Activated CD4-positive, alpha-beta T cell treated with anti-CD3 and anti-CD28 coated beads, Interleukin-2, Interleukin-4, amounts not matched to agents 100 ng/mL and 50 ng/mL, durations not matched to agents 16 hours and 8 hours (primary cell): Measurements from ENCODE around the gene CFAP410.

Source experiments
- DNase-seq: peaks from one replicate; pipeline ENCODE4 v3.0.0-alpha.2; 2020; ENCODE audit warnings: low spot score

Gene CFAP410

DNA sequence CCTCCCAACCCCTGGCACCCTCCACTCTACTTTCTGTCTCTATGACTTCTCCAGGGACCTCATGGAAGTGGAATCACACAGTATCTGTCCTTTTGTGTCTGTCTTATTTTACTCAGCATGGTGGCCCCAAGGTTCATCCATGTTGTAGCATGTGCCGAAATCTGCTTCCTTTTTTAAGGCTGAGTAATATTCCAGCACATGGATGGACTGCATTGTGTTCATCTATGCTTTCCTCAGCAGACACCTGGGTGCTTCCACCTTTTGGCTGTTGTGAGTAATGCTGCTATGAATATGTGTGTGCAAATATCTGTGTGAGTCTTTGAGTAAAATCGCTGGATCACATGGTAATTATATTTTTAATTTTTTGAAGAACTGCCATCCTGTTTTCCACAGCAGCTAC, 40.9 kb downstream of the CFAP410 start:
- DNase-seq = peak; percentile 16

DNA sequence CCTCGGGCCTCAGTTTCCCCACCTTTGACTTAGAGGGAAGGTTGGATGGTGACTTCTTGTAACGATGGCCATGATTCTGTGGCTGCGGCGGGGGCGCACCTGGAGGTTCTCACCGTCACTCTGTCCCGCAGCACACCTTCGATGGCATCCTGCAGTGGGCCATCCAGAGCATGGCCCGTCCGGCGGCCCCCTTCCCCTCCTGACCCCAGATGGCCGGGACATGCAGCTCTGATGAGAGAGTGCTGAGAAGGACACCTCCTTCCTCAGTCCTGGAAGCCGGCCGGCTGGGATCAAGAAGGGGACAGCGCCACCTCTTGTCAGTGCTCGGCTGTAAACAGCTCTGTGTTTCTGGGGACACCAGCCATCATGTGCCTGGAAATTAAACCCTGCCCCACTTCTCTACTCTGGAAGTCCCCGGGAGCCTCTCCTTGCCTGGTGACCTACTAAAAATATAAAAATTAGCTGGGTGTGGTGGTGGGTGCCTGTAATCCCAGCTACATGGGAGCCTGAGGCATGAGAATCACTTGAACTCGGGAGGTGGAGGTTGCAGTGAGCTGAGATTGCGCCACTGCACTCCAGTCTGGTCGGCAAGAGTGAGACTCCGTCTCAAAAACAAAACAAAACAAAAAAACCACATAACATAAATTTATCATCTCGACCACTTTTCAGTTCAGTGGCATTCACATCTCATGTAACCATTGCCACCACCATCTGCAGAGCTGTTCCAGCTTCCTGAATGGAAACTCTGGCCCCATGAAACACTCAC, 41.5 kb downstream of the CFAP410 start:
- DNase-seq = peak; percentile 75

DNA sequence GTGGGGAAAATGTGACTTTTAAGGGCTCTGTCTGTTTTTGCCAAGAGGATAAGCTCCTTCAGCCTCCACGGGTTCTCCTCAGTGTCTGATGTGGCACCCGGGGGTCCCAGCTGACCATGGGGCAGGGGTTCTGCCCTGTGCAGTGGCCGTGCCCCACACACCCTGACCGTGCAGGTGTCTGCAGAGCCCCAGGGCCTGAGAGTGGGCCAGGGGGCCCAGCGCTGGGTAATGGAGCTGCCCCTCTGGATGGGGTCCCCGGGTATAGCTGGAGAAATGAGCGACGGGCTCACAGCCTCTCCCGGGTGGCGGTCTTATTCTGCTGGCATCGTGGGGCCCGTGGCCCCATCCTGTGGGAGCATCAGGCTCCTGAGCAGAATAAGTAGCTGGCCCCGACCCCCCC, 42.3 kb downstream of the CFAP410 start:
- DNase-seq = no peak

DNA sequence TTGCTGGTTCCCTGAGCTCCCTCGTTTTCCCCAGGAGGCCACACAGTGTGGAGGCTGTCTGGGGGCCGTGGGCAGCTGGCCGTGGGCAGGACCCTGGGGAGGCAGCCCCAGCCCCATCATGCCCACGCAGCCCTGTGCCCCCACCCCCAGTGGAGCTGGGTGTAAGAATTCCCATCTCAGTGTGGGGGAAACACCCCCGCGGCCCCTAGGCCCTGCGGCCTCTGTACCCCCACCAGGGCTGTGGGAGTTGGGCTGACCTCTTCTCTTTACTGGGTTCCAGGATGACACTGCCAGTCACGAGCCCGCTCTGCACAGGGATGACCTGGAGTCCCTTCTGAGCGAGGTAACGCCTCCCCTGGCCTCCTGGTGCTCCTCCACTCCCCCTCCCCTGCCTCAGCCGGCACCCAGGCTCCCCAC, 43.1 kb downstream of the CFAP410 start:
- no peak for DNase-seq

DNA sequence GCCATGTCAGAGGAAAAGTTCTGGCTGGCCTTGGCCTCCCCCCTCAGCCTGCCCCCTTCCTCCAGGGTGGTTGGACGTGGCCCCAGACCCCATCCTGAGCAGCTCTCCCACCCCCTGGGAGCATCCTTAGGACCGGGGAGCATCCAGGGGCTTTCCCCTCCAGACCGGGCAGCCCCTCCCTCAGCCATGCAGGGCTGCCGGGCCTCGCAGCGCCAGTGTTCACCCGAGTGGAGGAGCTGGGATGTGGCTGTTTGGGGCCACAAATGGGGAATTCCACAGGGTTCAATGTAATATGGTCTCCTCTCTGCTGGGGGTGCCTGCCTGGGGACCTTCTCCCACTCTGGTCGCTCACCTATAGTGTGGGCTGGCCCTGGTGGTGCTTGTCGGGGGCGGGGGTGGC, 43.5 kb downstream of the CFAP410 start:
- no peak for DNase-seq

DNA sequence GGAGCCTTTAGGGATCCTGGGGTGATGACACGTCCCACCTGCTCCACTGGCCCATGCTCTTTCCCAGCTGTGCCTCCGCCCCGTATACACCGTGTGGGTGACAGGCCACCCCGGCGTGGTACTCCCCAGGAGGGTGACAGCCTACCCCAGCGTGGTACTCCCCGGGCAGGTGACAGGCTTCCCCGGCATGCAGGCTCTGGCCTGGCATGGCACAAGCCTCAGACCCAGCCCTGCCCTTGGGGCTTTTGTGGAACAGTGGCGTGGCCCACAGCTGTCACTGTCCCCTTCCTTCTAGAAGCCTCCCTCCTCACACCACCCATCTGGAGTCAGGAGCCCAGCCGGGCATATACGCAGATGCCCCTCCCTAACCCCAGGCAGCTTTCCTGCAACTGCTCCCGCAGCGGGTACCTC, 44.0 kb downstream of the CFAP410 start:
- DNase-seq = no peak

DNA sequence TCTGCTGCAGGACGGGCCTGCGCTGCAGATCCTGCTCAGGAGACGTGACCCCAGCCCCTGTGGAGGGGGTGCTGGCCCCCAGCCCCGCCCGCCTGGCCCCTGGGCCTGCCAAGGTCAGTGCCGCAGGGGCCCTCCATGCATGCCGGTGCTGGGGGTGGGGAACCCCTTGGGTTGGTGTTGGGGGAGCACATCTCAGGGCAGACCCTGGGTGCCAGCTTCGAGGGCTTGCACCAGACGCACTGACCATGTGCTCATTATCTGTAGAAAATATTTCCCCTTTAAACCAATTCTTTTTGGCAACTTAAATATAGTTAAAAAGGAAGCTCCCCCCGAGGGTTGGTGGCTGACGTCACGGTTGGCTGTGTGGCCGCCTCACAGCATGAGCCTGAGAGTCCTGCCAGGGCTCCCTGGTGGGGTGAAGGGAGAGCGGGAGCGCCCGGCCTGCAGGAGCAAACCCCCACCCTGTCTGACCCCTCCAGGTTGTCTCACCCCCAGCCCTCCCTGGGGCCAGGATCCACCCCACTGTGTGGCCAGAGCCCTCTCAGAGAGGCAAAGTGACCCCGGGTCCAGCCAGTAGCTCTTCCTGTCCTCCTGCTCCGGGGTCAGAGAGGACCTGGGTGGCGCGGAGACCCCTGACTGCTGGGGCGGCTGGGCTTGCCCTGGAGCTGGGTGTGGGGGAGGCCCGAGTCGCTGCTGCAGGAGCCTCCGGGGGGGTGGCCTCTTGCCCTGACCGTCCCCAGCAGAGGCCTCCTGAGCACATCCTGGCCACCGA, 44.6 kb downstream of the CFAP410 start:
- DNase-seq = no peak

DNA sequence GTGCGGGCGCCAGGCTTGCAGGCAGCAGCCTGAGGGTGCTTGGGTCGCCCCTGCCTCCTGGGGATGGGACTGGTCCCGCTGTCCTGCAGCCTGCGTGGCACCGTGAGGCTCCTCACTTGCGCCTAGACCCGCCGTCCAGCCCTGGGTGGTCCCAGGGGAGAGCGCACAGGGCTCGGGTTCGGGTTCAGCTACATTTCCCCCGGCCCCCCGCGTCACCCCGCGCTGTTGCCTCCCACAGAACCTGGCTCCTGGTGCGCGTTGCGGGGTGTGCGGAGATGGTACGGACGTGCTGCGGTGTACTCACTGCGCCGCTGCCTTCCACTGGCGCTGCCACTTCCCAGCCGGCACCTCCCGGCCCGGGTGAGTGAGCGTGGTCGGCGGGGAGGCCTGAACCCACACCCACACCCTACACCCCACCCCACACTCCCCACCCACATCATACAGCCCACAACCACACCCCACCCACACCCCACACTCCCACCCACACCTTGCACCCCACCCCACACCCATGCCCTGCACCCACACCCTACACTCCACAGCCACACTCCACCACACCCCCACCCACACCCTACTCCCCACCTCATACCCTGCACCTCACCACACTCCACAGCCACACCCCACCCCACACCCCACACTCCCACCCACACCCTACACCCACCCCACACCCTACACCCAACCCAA, 45.5 kb downstream of the CFAP410 start:
- no peak for DNase-seq

DNA sequence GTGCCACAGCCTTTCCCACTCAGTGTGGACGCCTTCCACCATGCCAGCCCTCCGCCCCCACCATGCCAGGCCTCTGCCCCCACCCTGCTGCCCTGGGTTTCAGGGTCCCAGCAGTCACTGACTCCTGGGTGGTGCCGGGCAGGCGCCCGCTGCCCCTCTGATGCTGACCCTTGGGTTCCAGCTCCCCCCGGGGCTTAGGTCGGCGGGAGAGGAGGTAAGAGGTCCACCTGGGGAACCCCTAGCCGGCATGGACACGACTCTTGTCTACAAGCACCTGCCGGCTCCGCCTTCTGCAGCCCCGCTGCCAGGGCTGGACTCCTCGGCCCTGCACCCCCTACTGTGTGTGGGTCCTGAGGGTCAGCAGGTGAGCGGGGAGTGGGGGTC, 46.4 kb downstream of the CFAP410 start:
- DNase-seq = no peak

DNA sequence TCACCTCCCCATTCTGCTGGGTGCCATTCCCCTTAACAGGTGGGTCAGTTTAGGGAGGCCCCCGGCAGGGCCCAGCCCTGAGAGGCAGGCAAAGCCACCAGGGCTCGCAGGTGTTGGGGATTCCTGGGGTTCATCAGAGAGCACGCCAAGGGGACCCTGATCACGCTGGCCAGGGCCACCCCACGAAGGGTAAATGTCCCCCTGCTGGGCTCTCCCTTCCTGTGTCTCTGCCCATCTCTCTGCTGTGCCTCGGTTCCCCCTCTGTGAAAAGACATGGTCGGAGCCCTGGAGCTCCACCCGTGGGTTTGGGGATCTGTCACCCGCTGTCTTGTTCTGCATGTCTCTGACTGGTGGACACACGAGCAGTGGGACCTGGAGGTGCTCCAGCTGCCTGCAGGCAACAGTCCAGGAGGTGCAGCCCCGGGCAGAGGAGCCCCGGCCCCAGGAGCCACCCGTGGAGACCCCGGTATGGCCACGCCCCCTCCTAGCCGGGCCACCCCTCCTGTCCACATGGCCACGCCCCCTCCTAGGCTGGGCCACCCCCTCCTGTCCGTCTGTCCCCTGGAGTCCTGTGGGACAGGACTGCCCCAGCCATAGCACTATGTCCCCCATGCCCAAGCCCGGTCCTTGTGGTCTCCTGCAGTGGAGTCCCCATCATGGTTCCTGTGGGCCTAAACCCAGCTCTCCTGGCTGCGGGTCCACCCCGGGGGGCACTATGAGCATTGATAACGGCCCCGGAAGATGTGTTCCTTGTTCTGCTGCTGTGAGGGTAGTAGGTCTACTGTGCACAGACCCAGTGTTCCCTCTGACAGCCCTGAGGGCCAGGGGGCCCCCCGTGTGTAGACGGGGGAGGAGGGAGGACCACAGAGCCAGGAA, 47.0 kb downstream of the CFAP410 start:
- DNase-seq = no peak

DNA sequence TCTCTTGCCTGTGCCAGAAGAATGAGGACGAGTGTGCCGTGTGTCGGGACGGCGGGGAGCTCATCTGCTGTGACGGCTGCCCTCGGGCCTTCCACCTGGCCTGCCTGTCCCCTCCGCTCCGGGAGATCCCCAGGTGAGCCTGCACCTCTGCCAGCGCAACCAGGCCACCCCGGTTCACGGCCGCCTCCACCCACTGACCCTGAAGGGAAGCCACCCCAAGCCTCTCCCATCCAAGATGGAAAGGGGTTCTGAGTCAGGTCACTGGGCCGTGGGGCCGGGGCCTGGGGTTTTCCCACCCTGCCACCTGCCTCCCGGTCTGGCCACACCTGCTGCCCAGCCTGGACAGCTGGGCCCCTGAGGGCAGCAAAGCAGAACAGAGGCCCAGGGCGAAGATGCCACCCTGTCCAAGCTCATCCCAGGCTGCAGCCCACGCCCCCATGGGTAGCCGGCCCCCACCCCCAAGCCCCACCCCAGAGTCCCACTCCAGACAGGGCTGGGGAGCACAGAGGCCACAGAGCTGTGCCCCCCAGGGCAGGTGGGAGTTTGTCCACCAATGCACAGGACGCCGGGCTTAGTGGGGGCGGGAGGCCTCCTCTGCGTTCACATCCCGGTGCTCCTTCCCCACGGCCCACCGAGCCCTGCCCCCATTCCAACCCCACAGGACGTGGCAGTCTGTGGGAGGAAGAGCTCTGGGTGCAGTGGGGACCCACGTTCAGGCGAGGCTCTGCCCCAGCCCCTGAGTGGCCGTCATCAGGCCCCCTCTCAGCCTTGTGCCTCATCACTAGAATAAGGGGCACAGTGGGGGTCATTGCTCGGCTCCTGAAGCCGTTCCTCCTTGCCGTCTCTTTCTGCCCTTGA, 47.9 kb downstream of the CFAP410 start:
- DNase-seq = no peak

DNA sequence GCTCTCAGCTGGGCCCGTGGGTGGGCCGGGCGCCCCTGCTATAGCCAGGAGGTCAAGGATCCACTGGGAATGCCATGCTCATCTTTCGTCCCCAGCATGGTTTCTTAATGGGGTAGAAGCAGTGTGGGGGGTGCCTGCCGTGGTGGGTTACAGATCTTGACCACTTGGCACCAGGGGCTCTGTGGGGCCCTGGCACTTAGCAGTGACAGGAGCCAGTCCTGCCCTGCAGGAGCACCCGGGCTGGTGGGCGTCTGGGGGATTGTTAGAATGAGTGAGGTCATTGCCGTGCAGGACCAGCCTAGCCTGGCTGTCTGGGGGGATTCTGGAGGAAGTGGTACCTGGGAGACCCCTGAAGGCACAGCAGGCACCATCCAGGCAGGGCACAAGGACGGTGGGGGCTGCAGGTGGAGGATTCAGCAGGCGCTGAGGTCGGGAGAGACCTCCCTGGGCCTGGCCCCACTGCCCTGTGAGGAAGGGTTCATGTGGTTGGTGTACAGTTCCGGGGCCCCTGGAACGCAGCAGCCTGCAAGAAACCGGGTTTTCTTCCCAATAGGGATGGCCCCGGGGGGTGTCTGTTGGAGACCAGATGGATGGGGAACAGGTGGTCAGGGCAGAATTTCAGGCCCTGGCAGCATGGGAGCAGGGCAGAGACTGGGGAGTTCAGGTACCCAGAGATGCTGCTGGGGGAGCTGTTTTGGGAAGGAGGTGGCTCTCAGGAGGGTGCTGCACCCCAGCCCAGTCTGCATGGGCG, 48.7 kb downstream of the CFAP410 start:
- DNase-seq = no peak

DNA sequence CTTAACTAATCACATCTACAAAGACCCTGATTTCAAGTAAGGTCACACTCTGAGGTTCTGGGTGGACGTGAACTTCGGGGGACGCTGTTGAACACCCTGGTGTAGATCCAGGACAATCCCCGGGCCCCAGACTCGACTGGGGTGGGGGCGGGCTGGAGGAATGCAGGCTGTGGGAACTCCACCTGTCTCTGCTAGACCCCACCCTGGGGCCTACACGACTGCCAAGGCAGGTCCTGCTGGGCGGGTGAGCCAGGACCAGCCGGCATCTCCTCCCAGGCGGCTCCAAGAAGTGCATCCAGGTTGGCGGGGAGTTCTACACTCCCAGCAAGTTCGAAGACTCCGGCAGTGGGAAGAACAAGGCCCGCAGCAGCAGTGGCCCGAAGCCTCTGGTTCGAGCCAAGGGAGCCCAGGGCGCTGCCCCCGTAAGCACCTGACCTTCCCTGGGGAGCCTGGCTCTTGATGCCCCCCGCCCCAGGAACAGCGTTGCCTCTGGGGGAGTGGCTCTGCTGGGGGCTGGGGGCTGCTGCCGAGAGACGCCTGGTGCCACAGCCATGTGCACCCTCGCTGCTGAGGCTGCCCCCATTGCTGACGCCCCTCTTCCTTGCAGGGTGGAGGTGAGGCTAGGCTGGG, 49.7 kb downstream of the CFAP410 start:
- no peak for DNase-seq

DNA sequence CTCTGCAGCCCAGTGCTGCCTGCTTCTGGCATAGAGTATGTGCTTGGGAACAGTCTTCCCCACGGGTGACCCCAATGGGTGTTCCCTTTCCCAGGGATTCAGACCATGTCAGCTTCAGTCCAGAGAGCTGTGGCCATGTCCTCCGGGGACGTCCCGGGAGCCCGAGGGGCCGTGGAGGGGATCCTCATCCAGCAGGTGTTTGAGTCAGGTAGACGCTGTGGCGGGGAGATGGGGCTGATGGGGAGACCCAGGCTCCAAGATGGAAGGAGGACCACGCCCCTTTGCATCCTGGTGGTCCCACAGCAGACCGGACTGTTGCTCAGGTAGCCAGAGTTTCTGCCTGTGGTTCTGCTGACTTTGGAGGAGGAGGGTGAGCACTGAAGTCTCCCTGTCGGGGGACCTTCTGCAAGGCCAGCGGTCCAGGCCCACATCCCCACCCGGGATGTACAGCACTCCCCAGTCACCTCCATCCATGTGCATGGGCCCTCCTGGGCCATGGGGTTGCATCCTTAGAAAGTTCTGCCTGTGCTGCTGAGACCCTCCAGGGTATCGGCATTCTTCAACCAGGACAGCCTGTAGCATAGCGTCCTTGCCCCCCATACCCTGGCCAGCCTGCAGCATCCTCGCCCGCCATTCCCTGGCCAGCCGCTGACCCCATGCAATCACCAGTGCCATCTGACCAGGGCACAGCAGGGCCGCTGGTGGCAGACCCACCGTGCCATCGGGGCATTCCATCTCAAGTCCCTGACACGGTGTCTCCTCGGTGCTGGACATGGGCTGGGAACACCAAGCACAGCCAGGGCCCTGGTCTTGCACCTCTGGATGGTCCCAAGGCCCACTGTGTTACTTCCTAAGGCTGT, 50.7 kb downstream of the CFAP410 start:
- no peak for DNase-seq

DNA sequence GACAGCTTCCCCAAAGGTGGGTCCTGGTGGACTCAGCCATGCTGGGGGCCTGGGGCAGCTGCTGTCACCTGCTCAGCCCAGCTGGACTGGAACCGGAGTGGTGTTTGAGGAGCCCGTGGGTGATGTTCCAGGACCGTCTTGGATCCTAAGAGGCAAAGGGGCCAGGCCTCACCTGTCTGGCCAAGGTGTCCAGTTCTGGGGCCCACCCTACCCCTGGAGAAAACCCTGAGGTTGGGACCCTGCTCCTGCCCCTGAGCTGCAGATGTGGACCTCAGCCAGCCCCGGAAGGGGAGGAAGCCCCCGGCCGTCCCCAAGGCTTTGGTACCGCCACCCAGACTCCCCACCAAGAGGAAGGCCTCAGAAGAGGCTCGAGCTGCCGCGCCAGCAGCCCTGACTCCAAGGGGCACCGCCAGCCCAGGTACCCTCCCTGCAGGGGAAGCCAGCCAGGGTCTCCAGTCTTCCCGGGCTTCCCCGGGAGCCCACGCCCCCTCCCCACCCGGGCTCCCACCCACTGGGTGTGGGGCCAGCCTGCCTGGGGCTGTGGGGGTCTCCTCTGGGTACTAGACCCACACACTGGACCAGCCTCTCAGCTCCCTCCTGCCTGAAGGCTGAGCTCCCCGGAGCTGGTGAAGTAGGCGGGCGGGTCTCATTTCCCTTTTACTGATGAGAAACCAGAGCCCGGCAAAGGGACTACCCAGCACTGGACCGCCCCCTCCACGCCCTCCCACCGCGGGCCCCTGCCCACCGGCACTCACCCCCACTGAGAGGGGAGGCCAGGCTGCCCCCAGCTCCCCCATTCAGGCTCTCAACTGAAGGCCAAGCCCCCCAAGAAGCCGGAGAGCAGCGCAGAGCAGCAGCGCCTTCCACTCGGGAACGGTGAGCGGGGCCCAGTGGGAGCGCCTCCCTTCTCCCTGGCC, 52.2 kb downstream of the CFAP410 start:
- no peak for DNase-seq

DNA sequence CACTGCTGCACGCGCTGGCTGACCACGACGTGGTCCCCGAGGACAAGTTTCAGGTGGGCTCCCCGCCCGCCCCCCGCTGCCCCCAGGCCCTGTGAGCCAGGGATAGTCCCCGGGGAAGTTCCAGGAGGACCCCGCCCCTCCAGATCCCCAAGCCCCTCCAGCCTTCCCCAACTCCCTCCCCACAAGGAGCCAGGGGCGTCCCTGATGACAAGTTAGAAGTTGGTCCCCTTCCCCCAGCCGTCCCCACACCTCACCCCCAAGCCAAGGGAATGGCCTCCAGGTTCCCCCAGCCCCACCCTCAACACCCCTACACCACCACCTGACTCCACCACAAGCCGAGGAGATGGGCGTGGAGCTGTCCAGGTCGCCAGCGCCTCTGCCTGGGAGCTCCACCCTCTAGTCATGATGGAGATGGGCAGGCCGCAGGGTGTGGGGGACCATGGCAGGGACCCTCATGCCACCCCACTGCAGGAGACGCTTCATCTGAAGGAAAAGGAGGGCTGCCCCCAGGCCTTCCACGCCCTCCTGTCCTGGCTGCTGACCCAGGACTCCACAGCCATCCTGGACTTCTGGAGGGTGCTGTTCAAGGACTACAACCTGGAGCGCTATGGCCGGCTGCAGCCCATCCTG, 53.0 kb downstream of the CFAP410 start:
- no peak for DNase-seq
